GM18502 (cell line): ENCODE results near the gene C10orf53.

Experiments used
- ATAC-seq: cut with Tn5 transposase; IDR thresholded peaks from one replicate; pipeline ENCODE4 v1.9.1; 2021; ENCODE audit warnings: mild to moderate bottlenecking; ENCODE audit not compliant: unreplicated experiment, poor library complexity

The C10orf53 gene

GRCh38 chr10:49679480-49679893, at the start of gene C10orf53:
TSS of gene C10orf53 (plus strand) at chr10:49679651. CDS start at chr10:49679698, 47 bp downstream.
- no peak for ATAC-seq

GRCh38 chr10:49631975-49632374, 47.5 kb upstream of the C10orf53 start:
- no peak for ATAC-seq

GRCh38 chr10:49632406-49633317, 46.8 kb upstream of the C10orf53 start:
- no peak for ATAC-seq

GRCh38 chr10:49633327-49634068, 46.0 kb upstream of the C10orf53 start:
- no peak for ATAC-seq

- no peak for ATAC-seq
Measured at GRCh38 chr10:49634069-49634660, 45.3 kb upstream of the C10orf53 start.

GRCh38 chr10:49642311-49642710, 37.1 kb upstream of the C10orf53 start:
- ATAC-seq = no peak

- ATAC-seq = no peak
Measured at GRCh38 chr10:49643241-49644034, 36.0 kb upstream of the C10orf53 start.

GRCh38 chr10:49644035-49644646, 35.3 kb upstream of the C10orf53 start:
- ATAC-seq = no peak

- no peak for ATAC-seq
Measured at GRCh38 chr10:49645417-49645816, 34.0 kb upstream of the C10orf53 start.

GRCh38 chr10:49645871-49646870, 33.3 kb upstream of the C10orf53 start:
- ATAC-seq = no peak

- no peak for ATAC-seq
Measured at GRCh38 chr10:49647554-49647953, 31.9 kb upstream of the C10orf53 start.

GRCh38 chr10:49647985-49648795, 31.3 kb upstream of the C10orf53 start:
- no peak for ATAC-seq

- no peak for ATAC-seq
Measured at GRCh38 chr10:49649294-49649693, 30.2 kb upstream of the C10orf53 start.

- no peak for ATAC-seq
Measured at GRCh38 chr10:49649936-49650723, 29.3 kb upstream of the C10orf53 start.

- ATAC-seq = no peak
Measured at GRCh38 chr10:49650724-49651034, 28.8 kb upstream of the C10orf53 start.

- ATAC-seq = no peak
Measured at GRCh38 chr10:49651039-49651835, 28.2 kb upstream of the C10orf53 start.
